Measurements from ENCODE around the gene FFAR3. TPM values are rescaled to one million over a fixed set of nuclear protein-coding genes. Genes with fewer than 3 reads are reported as not detected.

Gene FFAR3
- total and polyA plus RNA-seq, 9 of the 15 experiments (the other 6 are each of a cell fraction or from before 2014, with no cell fraction given), result not detected

DNA sequence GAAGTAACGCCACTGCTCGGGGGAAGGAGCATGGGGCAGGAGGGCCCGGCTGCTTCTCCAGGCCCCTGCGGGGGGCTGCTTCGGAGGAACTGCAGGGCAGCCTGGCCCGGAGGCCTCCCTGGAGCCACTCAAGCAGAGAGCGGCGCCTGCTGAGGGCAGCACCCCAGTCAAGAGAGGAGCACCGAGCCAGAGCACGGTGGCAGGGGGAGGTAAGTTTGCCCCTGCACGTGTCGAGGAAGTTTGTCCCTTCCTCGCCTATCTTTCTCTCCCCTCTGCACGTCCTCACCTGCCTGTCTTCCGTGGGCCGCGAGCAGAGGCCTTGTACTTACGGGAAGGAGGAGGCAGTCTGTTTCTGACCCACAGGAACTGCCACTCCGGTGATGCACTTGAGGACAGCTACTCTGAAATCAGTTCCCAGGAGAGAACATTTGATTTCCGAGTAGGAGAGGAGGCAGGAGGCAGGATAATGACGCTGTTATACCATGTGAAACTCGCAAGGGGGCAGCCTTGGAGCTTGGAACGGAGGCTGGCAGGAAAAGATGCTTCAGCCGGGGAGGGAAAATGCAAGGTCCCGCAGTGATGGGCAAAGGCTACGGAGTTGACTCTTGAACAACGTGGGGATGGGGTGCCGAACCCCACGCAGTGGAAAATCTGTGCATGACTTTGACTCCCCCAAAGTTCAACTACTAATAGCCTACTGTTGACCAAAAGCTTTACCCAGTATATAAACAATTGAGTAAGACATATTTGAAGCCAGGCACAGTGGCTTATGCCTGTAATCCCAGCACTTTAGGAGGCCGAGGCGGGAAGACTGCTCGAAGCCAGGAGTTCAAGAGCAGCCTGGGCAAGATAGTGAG lies 5.6 kb upstream of the FFAR3 start (continued):
- peak; percentile 98 for TF ChIP-seq RAD21 (CRISPR knock-in tag; conservative IDR thresholded peaks at IDR 0.05 in 1 of 2, IDR thresholded peaks at IDR 0.05 in 1 of 2)
- TF ChIP-seq FOSL1 (tag; conservative IDR thresholded peaks at IDR 0.05), result peak; percentile 36; the same call in 1 of the 2 replicates
- TF ChIP-seq EHMT2 (IDR thresholded peaks at IDR 0.05), result 0 out of 2 replicates have a peak, but pooled peaks have one; percentile 14
- TF ChIP-seq CREB1 (IDR thresholded peaks at IDR 0.05), result 0 out of 2 replicates have a peak, but pooled peaks have one; percentile 42
- TF ChIP-seq CREB1 (CRISPR knock-in tag; IDR thresholded peaks at IDR 0.05), result no peak
- no peak for TF ChIP-seq NFE2L1 (tag; IDR thresholded peaks at IDR 0.05; ENCODE audit: borderline replicate concordance, low read depth)
- TF ChIP-seq FOXA3 (CRISPR knock-in tag; conservative IDR thresholded peaks at IDR 0.05 in 1 of 2, IDR thresholded peaks at IDR 0.05 in 1 of 2), result no peak
- peak; percentile 98 for TF ChIP-seq SMC3 (conservative IDR thresholded peaks at IDR 0.05; ENCODE audit: insufficient read depth, low read depth, low read length)
- TF ChIP-seq ZNF696 (CRISPR knock-in tag; conservative IDR thresholded peaks at IDR 0.05), result no peak
- TF ChIP-seq XRCC5 (IDR thresholded peaks at IDR 0.05; ENCODE audit: low read depth, low read length), result peak; percentile 77; the same call in 1 of the 2 replicates
- no peak for TF ChIP-seq RBM14 (IDR thresholded peaks at IDR 0.05; ENCODE audit: borderline replicate concordance, insufficient read depth, low read depth, low read length)
- TF ChIP-seq HDAC2 (IDR thresholded peaks at IDR 0.05), result 0 out of 2 replicates have a peak, but pooled peaks have one; percentile 36
- TF ChIP-seq HDAC1 (IDR thresholded peaks at IDR 0.05), result peak in 1 of 2 experiments; percentile 80; a peak in 2 of 4 replicates
- TF ChIP-seq JUN (IDR thresholded peaks at IDR 0.05; ENCODE audit: borderline replicate concordance, low read depth, low read length), result 0 out of 2 replicates have a peak, but pooled peaks have one; percentile 34
- TF ChIP-seq JUN (CRISPR knock-in tag; IDR thresholded peaks at IDR 0.05; ENCODE audit: borderline replicate concordance), result no peak
- no peak for TF ChIP-seq ETV6 (IDR thresholded peaks at IDR 0.05; ENCODE audit: borderline replicate concordance in 1 of 2, low read depth in 2 of 2, low read length in 1 of 2)
- TF ChIP-seq ETV6 (CRISPR knock-in tag; IDR thresholded peaks at IDR 0.05; ENCODE audit: borderline replicate concordance), result no peak
- TF ChIP-seq RB1 (IDR thresholded peaks at IDR 0.05; ENCODE audit: low read depth), result peak; percentile 65
- no peak for TF ChIP-seq SNIP1 (IDR thresholded peaks at IDR 0.05; ENCODE audit: low read depth)
- TF ChIP-seq MAZ (CRISPR knock-in tag; conservative IDR thresholded peaks at IDR 0.05 in 1 of 2, IDR thresholded peaks at IDR 0.05 in 1 of 2), result peak; percentile 24 to 59; a peak in 2 of 4 replicates
- TF ChIP-seq, protein P1, sequence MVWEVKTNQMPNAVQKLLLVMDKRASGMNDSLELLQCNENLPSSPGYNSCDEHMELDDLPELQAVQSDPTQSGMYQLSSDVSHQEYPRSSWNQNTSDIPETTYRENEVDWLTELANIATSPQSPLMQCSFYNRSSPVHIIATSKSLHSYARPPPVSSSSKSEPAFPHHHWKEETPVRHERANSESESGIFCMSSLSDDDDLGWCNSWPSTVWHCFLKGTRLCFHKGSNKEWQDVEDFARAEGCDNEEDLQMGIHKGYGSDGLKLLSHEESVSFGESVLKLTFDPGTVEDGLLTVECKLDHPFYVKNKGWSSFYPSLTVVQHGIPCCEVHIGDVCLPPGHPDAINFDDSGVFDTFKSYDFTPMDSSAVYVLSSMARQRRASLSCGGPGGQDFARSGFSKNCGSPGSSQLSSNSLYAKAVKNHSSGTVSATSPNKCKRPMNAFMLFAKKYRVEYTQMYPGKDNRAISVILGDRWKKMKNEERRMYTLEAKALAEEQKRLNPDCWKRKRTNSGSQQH (CRISPR knock-in tag; IDR thresholded peaks at IDR 0.05), result no peak
- peak; percentile 51 for TF ChIP-seq ZNF263 (CRISPR knock-in tag; IDR thresholded peaks at IDR 0.05; ENCODE audit: borderline replicate concordance)
- peak; percentile 45; the same call in 1 of the 2 replicates for TF ChIP-seq L3MBTL2 (IDR thresholded peaks at IDR 0.05)
- peak; percentile 48; the same call in 1 of the 2 replicates for TF ChIP-seq MYC (IDR thresholded peaks at IDR 0.05; ENCODE audit: low read depth, low read length)
- TF ChIP-seq MYC (CRISPR knock-in tag; IDR thresholded peaks at IDR 0.05; ENCODE audit: borderline replicate concordance, low read depth), result no peak
- peak; percentile 95; the same call in 1 of the 2 replicates for TF ChIP-seq CTBP1 (IDR thresholded peaks at IDR 0.05; ENCODE audit: borderline replicate concordance)
